ENCODE measurements around the gene HEMK1. TPM values are rescaled to one million over a fixed set of nuclear protein-coding genes. Genes with fewer than 3 reads are reported as not detected.

The HEMK1 gene
- total and polyA plus RNA-seq, 2 donors (not counting 3 experiments of a cell fraction or from before 2014, with no cell fraction given), result 14.2 to 15.2 TPM

DNA sequence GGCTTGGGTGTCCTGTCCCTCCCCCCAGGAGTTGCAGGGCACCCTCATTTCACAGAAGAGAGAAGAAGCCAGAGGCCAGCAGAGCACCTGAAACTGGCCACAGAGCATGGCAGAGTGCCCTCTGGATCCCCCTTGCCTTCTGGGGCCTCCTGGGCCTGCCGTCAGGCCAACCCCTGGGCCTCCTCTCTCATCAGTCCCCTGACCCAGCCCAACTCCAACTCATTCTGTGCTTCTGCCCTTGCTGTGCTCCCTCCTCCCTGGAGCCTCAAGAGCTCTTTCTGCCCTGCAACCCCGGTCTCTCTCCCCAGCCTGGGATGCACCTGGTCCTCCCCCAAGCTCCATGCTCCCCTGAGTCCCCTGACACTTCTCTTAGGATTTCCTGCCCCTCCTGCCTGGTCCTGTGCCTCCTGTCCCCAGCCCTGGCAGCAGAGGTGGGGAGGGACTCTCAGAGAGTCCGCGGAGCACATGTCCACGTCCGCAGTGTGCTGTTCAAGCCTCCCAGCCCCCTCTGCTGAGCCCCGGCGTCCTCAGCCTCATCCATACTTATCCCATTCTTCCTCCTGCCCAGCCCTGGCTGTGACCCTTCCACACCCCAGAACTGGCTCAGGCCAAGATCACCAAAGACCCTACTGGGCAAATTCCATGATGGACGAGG is 35.4 kb upstream of the HEMK1 start:
- no TSS peak for BruUV-seq (replicated peaks)
- no peak overlapping the region for H3K4me3 ChIP-seq (replicated peaks in 1 of 3; ENCODE audit: insufficient read depth in 1 of 3, low read depth in 1 of 3, low read length in 3 of 3)
- H3K36me3 ChIP-seq (ENCODE audit: control insufficient read depth in 2 of 2, extremely low read depth in 1 of 2, insufficient read depth in 2 of 2, low read length in 2 of 2), result no peaks in the 10 kb centered on the region
- dilution Hi-C loops (cut with MboI; ENCODE audit: extremely low pct_ligation_motif_present, low sequenced_read_pairs) (no loop called here), intact Hi-C loops (cut with micrococcal nuclease) (no loop called here)
- no peak for FAIRE-seq
- H3K79me2 ChIP-seq (ENCODE audit: control insufficient read depth, insufficient read depth, low read length), result no peaks in the 10 kb centered on the region
- H3K9me3 ChIP-seq (replicated peaks; ENCODE audit: control insufficient read depth, insufficient read depth, low read length), result no peaks in the 10 kb centered on the region
- TF ChIP-seq POLR2AphosphoS5 (IDR thresholded peaks at IDR 0.05; ENCODE audit: insufficient read depth, low read depth, low read length) (no peak), FOS (IDR thresholded peaks at IDR 0.05; ENCODE audit: borderline replicate concordance, insufficient read depth, low read length) (no peak), MYC (IDR thresholded peaks at IDR 0.05; ENCODE audit: low read depth, low read length) (no peak), JUN (IDR thresholded peaks at IDR 0.05; ENCODE audit: borderline replicate concordance, insufficient read depth, insufficient read length, low read depth) (no peak), GATA2 (IDR thresholded peaks at IDR 0.05; ENCODE audit: insufficient read depth, insufficient read length, low read depth, low read length) (no peak), POLR2A (IDR thresholded peaks at IDR 0.05; ENCODE audit: low read depth, low read length) (no peak), EZH2 (IDR thresholded peaks at IDR 0.05; ENCODE audit: borderline replicate concordance, low read depth, low read length, severe bottlenecking) (no peak)
- TF ChIP-seq, protein P1, sequence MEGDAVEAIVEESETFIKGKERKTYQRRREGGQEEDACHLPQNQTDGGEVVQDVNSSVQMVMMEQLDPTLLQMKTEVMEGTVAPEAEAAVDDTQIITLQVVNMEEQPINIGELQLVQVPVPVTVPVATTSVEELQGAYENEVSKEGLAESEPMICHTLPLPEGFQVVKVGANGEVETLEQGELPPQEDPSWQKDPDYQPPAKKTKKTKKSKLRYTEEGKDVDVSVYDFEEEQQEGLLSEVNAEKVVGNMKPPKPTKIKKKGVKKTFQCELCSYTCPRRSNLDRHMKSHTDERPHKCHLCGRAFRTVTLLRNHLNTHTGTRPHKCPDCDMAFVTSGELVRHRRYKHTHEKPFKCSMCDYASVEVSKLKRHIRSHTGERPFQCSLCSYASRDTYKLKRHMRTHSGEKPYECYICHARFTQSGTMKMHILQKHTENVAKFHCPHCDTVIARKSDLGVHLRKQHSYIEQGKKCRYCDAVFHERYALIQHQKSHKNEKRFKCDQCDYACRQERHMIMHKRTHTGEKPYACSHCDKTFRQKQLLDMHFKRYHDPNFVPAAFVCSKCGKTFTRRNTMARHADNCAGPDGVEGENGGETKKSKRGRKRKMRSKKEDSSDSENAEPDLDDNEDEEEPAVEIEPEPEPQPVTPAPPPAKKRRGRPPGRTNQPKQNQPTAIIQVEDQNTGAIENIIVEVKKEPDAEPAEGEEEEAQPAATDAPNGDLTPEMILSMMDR (IDR thresholded peaks at IDR 0.05; ENCODE audit: extremely low read depth in 1 of 2, insufficient read depth in 1 of 2, low read depth in 1 of 2, low read length in 2 of 2), result no peak
- TF ChIP-seq, protein P2, sequence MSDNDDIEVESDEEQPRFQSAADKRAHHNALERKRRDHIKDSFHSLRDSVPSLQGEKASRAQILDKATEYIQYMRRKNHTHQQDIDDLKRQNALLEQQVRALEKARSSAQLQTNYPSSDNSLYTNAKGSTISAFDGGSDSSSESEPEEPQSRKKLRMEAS (IDR thresholded peaks at IDR 0.05; ENCODE audit: insufficient read depth, insufficient read length), result no peak
- CTCF ChIA-PET, result interaction anchor here (0.6 to 1.4 kb wide), 2 partner anchors 8 to 180 kb away, joined by 3 to 8 read pairs; no protein-coding TSS in a partner anchor
- H2AFZ ChIP-seq (ENCODE audit: low read depth, low read length), result no peak overlapping the region
- H4K20me1 ChIP-seq (replicated peaks; ENCODE audit: control insufficient read depth, extremely low read depth, insufficient read depth, low read length), result no peaks in the 10 kb centered on the region
- no peak overlapping the region for H3K9ac ChIP-seq (replicated peaks; ENCODE audit: extremely low read depth, insufficient read depth, low read length)
- H3K27ac ChIP-seq (ENCODE audit: insufficient read depth, low read depth, low read length), result no peak overlapping the region
- POLR2A ChIA-PET, result interaction anchor here (0.6 kb wide), 1 partner anchor 966 kb away, joined by 4 read pairs; no protein-coding TSS in a partner anchor
- no peak overlapping the region for H3K4me2 ChIP-seq (ENCODE audit: insufficient read depth, low read length)
- H3K27me3 ChIP-seq (ENCODE audit: control insufficient read depth in 2 of 2, insufficient read depth in 2 of 2, low read length in 2 of 2), result peaks cover 19 to 24% of the 10 kb centered on the region in 2 experiments
- no peaks in the 10 kb centered on the region for H3K9me1 ChIP-seq (replicated peaks; ENCODE audit: control insufficient read depth, extremely low read depth, insufficient read depth, low read length)
- no peaks in the 10 kb centered on the region for H3K4me1 ChIP-seq (ENCODE audit: control insufficient read depth, extremely low read depth, insufficient read depth, low read length)
- DNase-seq (ENCODE audit: low read depth, low spot score), result no peak
